Heart left ventricle (tissue), 13 donors: ENCODE data around the gene RFFL.

Source experiments
- POLR2A ChIP-seq, 2 donors: fragments of 450-650 bp; IDR thresholded peaks; one replicate each; pipeline ENCODE4 v1.6.1; 2017; ENCODE audit warnings: antibody characterized with exemption in 2 of 2, mild to moderate bottlenecking in 2 of 2, moderate library complexity in 2 of 2
- TF ChIP-seq, protein P1 (sequence below), 12 donors: fragments of 200-600 bp; sonication (generic) in 4 of 12; IDR thresholded peaks; one replicate each; pipeline versions ENCODE4 v1.5.0 to v1.8.0; 2018 to 2022; ENCODE audit warnings: antibody characterized with exemption in 12 of 12, mild to moderate bottlenecking in 5 of 12
- donor health status: ischemic (EF 13 %, LVEDD 7.1; RV severe dilation, severe dysfunction).
- donor health status: DM: no; HTN: yes; CAD: no.
- donor health status: DM: no; HTN: no; CAD: no.
- donor health status: ischemic (EF 25% LVEDD 6.9; RV normal size, moderate dysfunction).
- donor health status: ischemic (EF 25% LVEDD 5.7; RV mildly dilated, moderate dysfunction).
- donor health status: ischemic (EF 35%, LVEDD 5.7; RV mildly dilated, moderate dysfunction).
- donor health status: nonischemic (EF 11% LVEDD 7.7; RV severe dilation, severe dysfunction).
- donor health status: DM: yes; HTN: yes; CAD: no.
- donor health status: PGD.
- donor health status: ischemic (EF 29% LVEDD 5.4; RV normal size, mild dysfunction).
- donor health status: nonischemic (EF 23%, LVEDD 6.1; RV moderate dilation, normal function).

DNA sequence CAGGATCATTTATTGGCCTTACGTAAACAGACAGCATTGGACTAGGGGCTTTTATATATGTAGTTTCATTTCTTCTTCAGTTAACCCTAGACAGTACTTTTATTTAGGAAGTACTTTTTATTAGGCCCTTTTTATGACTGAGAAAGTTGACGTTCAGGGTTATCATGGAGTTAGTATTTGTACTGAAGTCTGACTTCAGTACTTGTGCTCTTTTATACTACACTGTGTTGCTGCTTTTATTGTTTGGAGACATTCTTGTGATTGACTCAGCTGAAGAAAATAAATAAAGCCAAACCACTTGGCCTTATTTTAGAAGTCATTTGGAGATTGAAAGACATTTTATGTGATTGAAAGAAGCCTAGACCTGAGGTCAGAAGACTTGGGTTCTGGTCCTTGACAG, 76.3 kb downstream of the RFFL start:
- TF ChIP-seq, protein P1, sequence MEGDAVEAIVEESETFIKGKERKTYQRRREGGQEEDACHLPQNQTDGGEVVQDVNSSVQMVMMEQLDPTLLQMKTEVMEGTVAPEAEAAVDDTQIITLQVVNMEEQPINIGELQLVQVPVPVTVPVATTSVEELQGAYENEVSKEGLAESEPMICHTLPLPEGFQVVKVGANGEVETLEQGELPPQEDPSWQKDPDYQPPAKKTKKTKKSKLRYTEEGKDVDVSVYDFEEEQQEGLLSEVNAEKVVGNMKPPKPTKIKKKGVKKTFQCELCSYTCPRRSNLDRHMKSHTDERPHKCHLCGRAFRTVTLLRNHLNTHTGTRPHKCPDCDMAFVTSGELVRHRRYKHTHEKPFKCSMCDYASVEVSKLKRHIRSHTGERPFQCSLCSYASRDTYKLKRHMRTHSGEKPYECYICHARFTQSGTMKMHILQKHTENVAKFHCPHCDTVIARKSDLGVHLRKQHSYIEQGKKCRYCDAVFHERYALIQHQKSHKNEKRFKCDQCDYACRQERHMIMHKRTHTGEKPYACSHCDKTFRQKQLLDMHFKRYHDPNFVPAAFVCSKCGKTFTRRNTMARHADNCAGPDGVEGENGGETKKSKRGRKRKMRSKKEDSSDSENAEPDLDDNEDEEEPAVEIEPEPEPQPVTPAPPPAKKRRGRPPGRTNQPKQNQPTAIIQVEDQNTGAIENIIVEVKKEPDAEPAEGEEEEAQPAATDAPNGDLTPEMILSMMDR (IDR thresholded peaks at IDR 0.05) = no peak
- TF ChIP-seq POLR2A (IDR thresholded peaks at IDR 0.05) = no peak
